RWPE2 (cell line): Measurements from ENCODE around the gene ECE1.
A peak's percentile ranks its signal among the peaks of the same experiment; 100 is the strongest.

ENCODE experiments used
- ATAC-seq: fragments of 200-7000 bp; cut with Tn5 transposase; 3 replicates; pipeline ENCODE4 v1.9.1; 2021; ENCODE audit warnings: low read depth
- DNase-seq: peaks from one replicate; pipeline ENCODE4 v3.0.0-alpha.2; 2020; ENCODE audit warnings: low spot score
- H3K27ac ChIP-seq: fragments of 450-650 bp; 2 replicates; pipeline ENCODE4 v1.5.1; 2017; ENCODE audit warnings: mild to moderate bottlenecking; ENCODE audit not compliant: poor library complexity, severe bottlenecking
- H3K27me3 ChIP-seq: fragments of 250-450 bp; sonication (Bioruptor Pico); 2 replicates; pipeline ENCODE4 v1.5.1; 2021; ENCODE audit warnings: mild to moderate bottlenecking, moderate library complexity; ENCODE audit not compliant: insufficient read depth, poor library complexity, severe bottlenecking
- H3K36me3 ChIP-seq: fragments of 250-450 bp; sonication (Bioruptor Pico); 2 replicates; pipeline ENCODE4 v1.5.1; 2020; ENCODE audit warnings: low read depth, mild to moderate bottlenecking, moderate library complexity
- H3K4me1 ChIP-seq: fragments of 250-450 bp; sonication (Bioruptor Pico); 2 replicates; pipeline ENCODE4 v1.5.1; 2021; ENCODE audit warnings: mild to moderate bottlenecking, moderate library complexity; ENCODE audit not compliant: insufficient read depth, poor library complexity, severe bottlenecking
- H3K4me3 ChIP-seq: fragments of 250-450 bp; sonication (Bioruptor Pico); 2 replicates; pipeline ENCODE4 v1.5.1; 2021; ENCODE audit warnings: mild to moderate bottlenecking, moderate library complexity; ENCODE audit not compliant: severe bottlenecking
- H3K9me3 ChIP-seq: fragments of 250-450 bp; sonication (Bioruptor Pico); 2 replicates; pipeline ENCODE4 v1.5.1; 2021; ENCODE audit warnings: mild to moderate bottlenecking, moderate library complexity; ENCODE audit not compliant: severe bottlenecking
- TF ChIP-seq, protein P1 (sequence below): fragments of 450-650 bp; IDR thresholded peaks from one replicate; pipeline ENCODE4 v1.5.1; 2017; ENCODE audit warnings: mild to moderate bottlenecking, moderate library complexity; ENCODE audit not compliant: poor library complexity, severe bottlenecking

Gene ECE1

DNA sequence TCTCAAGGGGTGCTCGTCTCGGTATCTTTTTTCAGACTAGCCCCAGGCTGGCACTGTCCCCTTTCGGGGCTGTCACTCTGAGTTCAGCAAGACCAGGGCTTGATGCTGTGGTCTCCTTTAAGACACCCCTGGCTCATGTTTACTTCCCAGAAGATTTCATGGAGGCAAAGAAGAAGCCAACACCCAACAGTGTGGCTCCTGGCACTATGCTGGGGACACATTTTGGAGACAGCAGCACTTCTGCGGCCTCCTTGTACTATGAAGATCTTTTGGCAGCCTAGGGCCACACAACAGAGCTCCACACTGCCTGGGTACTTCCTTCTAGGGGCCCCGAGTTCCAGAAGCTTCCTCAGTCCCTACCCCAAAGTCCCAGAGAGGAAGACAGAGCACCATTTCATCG is 24.6 kb downstream of the ECE1 start:
- DNase-seq (no peak), ATAC-seq (no peak)
- Histone ChIP-seq H3K36me3 (peaks cover 13% of the 10 kb centered on the region), H3K9me3 (no peaks in the 10 kb centered on the region), H3K27me3 (no peaks in the 10 kb centered on the region), H3K4me3 (no peak overlapping the region), H3K27ac (peak overlapping the region; percentile 36), H3K4me1 (peaks cover 18% of the 10 kb centered on the region)
- TF ChIP-seq, protein P1, sequence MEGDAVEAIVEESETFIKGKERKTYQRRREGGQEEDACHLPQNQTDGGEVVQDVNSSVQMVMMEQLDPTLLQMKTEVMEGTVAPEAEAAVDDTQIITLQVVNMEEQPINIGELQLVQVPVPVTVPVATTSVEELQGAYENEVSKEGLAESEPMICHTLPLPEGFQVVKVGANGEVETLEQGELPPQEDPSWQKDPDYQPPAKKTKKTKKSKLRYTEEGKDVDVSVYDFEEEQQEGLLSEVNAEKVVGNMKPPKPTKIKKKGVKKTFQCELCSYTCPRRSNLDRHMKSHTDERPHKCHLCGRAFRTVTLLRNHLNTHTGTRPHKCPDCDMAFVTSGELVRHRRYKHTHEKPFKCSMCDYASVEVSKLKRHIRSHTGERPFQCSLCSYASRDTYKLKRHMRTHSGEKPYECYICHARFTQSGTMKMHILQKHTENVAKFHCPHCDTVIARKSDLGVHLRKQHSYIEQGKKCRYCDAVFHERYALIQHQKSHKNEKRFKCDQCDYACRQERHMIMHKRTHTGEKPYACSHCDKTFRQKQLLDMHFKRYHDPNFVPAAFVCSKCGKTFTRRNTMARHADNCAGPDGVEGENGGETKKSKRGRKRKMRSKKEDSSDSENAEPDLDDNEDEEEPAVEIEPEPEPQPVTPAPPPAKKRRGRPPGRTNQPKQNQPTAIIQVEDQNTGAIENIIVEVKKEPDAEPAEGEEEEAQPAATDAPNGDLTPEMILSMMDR, result no peak

DNA sequence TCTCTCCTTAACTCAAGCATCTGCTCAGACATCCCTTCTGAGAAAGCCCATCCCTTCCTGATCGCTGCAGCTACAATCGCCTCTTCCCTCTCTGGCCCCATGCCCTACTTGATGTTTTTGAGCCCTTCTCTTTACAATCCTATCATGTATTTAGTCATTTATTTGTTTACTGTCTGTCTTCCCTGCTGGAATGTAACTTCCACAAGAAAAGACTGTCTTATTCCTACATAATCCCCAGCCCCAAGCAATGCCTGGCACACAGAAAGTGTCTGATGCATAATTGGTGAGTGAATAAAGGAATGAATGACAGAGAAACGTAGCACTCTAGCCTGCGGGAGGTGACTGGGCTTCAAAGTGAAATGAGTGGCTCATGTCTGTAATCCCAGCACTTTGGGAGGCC is 25.4 kb downstream of the ECE1 start:
- DNase-seq, result no peak
- Histone ChIP-seq H3K9me3 (no peaks in the 10 kb centered on the region), H3K27me3 (no peaks in the 10 kb centered on the region), H3K27ac (peak overlapping the region; percentile 36), H3K4me1 (peaks cover 18% of the 10 kb centered on the region), H3K4me3 (no peak overlapping the region), H3K36me3 (peaks cover 7% of the 10 kb centered on the region)
- peak; percentile 53 for ATAC-seq
- TF ChIP-seq, protein P1, result no peak

DNA sequence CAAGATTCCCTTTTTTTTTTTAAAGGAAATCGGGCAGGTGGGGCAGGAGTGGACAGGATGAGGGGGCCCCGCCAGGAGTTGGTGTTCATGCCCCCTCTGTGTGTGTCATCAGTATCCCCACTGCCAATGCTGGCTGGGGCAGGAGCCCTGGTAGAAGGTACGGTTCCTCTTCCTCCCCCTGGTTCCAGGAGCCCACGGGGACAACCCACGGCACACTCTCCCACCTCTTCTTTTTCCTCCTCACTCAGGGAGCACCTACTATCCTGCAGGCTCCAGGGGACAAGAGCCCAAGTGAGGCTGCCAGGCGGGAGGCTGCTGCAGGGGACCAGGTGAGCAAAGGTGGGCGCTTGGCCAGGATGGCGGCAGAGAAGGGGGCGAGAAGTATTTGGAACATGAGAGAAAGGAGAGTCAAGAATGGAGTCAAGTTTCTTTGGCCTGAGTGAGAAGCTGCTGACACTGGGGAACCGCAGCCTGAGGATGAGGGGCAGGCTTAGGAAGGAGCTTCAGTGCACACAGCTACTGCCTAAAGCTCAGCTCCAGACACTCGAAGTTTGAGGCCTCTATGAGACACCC is 26.5 kb downstream of the ECE1 start:
- DNase-seq (no peak), ATAC-seq (no peak)
- TF ChIP-seq, protein P1, result no peak
- H3K27me3 ChIP-seq, result no peaks in the 10 kb centered on the region
- peaks cover 18% of the 10 kb centered on the region for H3K4me1 ChIP-seq
- no peak overlapping the region for H3K4me3 ChIP-seq
- no peaks in the 10 kb centered on the region for H3K36me3 ChIP-seq
- no peak overlapping the region for H3K27ac ChIP-seq
- no peaks in the 10 kb centered on the region for H3K9me3 ChIP-seq

DNA sequence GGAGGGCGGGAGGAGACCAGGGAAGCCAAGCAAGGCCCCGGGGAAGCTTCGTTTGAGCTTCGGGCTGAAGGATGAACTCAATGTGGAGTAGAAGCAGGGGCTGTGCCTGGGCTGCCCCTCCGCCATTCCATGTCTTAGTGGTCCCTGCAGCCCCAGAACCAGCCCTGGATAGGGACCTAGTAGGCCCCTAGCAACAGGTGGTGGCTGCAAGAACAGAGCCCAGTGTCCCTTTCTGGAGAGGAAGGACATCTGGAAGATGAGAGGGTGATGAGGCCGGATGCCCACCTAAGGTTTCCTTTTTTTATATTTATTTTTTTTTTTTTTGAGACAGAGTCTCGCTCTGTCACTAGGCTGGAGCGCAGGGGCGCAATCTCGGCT is 27.2 kb downstream of the ECE1 start:
- DNase-seq (no peak), ATAC-seq (no peak)
- TF ChIP-seq, protein P1, result no peak

DNA sequence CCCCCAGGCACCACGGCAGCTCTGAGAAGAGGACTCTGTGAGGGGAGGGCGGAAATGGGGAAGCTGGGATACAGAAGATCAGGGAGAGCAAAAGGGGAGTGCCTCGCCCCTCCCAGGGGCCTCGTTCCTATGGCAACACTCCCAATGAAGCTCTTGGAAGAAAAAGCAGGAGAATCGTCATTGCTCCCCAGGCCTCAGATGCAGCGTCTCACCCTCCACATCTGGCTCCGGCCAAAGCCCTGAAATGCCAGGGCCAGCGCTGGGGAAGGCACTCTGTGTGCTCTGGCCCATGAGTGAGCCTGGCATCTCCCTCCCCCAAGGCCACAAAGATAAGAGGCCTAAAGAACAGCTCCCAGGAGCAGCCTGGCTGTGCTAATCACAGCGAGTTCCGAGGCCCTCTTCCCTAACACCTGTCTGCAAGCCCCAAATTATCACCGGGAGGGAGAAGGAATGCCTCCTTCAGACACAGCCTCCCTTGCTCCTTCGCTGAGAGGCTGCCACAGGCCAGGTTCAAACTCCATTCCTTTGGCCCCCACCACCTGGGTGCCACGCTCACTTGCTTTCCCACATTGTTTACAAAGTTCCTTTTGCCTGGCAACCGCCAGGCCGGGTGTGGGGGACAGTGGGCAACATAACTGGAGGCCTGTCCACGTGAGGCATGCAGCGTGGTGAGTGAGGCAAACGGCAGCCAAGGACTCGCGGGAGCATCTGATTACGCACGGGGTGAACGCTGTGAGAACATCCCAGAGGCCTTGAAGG is 27.8 kb downstream of the ECE1 start:
- DNase-seq (no peak), ATAC-seq (peak; percentile 6; the same call in 1 of the 3 replicates)
- Histone ChIP-seq H3K27ac (peak overlapping the region; percentile 48), H3K36me3 (no peaks in the 10 kb centered on the region; the same call in 1 of the 2 replicates), H3K27me3 (no peaks in the 10 kb centered on the region), H3K9me3 (no peaks in the 10 kb centered on the region), H3K4me3 (no peak overlapping the region), H3K4me1 (peaks cover 21% of the 10 kb centered on the region)
- TF ChIP-seq, protein P1, result no peak

More for the DNA sequence above, 27.2 kb downstream of the ECE1 start:
- peaks cover 18% of the 10 kb centered on the region for H3K4me1 ChIP-seq
- no peaks in the 10 kb centered on the region for H3K9me3 ChIP-seq
- no peaks in the 10 kb centered on the region for H3K27me3 ChIP-seq
- H3K36me3 ChIP-seq, result no peaks in the 10 kb centered on the region
- H3K27ac ChIP-seq, result no peak overlapping the region
- no peak overlapping the region for H3K4me3 ChIP-seq
